Measurements from ENCODE around the gene GLCCI1. TPM values are rescaled to one million over a fixed set of nuclear protein-coding genes. Genes with fewer than 3 reads are reported as not detected.

Gene GLCCI1
- total and polyA plus RNA-seq, 2 of the 13 experiments (the other 11 are each of a cell fraction or from before 2014, with no cell fraction given), result 1.3 to 1.7 TPM

DNA sequence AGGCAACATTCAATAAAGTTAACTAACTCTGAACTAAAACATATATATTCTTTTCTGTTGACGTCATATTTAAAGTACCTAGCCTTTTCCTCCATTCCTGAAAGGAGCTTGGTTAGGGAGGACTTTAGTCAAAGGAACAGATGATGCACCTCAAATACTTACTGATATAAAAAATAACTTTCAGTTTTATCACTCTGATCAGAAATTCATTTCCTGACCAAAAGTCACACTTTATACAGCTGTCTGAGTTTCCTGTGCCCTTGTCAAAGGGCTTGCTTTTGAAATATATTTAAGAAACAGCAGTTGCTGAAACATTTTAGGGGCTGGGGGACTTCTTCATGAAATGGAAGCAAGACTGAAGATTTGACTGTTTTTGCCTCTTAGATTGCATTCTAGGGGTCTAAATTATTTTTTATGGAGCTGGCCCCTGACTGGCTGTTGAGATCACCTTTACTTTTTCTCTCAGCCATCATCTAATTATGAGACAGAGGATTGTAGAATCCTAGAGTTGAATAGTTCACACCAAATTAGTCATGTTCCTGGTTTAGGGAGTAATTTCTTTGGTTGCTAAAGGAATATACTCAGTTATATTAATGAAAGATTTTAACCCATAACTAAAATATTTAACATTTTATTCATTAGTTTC is 46.6 kb downstream of the GLCCI1 start:
- H3K79me2 ChIP-seq (ENCODE audit: insufficient read depth, low read length), result no peaks in the 10 kb centered on the region
- BruUV-seq (replicated peaks), result no TSS peak
- no peak overlapping the region for H3K9ac ChIP-seq (ENCODE audit: insufficient read depth, low read depth, low read length)
- no peak for TF ChIP-seq ZFY (CRISPR knock-in tag; IDR thresholded peaks at IDR 0.05)
- no peak for TF ChIP-seq PRDM4 (CRISPR knock-in tag; IDR thresholded peaks at IDR 0.05; ENCODE audit: borderline replicate concordance)
- no peak for TF ChIP-seq TMF1 (CRISPR knock-in tag; IDR thresholded peaks at IDR 0.05; ENCODE audit: low read depth)
- no peak for TF ChIP-seq ZNF800 (CRISPR knock-in tag; IDR thresholded peaks at IDR 0.05)
- TF ChIP-seq IRF2 (CRISPR knock-in tag; IDR thresholded peaks at IDR 0.05), result no peak
- no peak for TF ChIP-seq ATF2 (CRISPR knock-in tag; IDR thresholded peaks at IDR 0.05)
- TF ChIP-seq ZNF281 (CRISPR knock-in tag; IDR thresholded peaks at IDR 0.05; ENCODE audit: borderline replicate concordance), result no peak
- TF ChIP-seq MLLT10 (CRISPR knock-in tag; IDR thresholded peaks at IDR 0.05), result no peak
- no peak for TF ChIP-seq CEBPB (IDR thresholded peaks at IDR 0.05; ENCODE audit: borderline replicate concordance, low read depth, low read length)
- TF ChIP-seq ZNF317 (CRISPR knock-in tag; IDR thresholded peaks at IDR 0.05), result no peak
- TF ChIP-seq KLF16 (CRISPR knock-in tag; IDR thresholded peaks at IDR 0.05), result no peak
- no peak for TF ChIP-seq ZNF775 (CRISPR knock-in tag; IDR thresholded peaks at IDR 0.05; ENCODE audit: borderline replicate concordance)
- in situ Hi-C loops (cut with HindIII; ENCODE audit: extremely low pct_ligation_motif_present, low pct_unique_long_range_greater_than_20kb), result no loop called here
- no peaks in the 10 kb centered on the region for H3K27me3 ChIP-seq (ENCODE audit: control insufficient read depth in 1 of 2, insufficient read depth in 2 of 2, low read length in 2 of 2)
- DNase-seq (ENCODE audit: low spot score), result no peak
- intact Hi-C loops (cut with micrococcal nuclease; ENCODE audit: unreplicated experiment), result no loop called here
- ChIA-PET POLR2A (no interaction called here), CTCF (ENCODE audit: low intra/inter-chr PET ratio, low total read pairs) (no interaction called here)
- no peaks in the 10 kb centered on the region for H4K20me1 ChIP-seq (ENCODE audit: insufficient read depth, low read length)
- no peaks in the 10 kb centered on the region for H3K9me3 ChIP-seq (ENCODE audit: low read length)
- no peak overlapping the region for H2AFZ ChIP-seq (ENCODE audit: low read length)
- no peak overlapping the region for H3K27ac ChIP-seq (ENCODE audit: extremely low read length, insufficient read depth, low read length)
- no peaks in the 10 kb centered on the region for H3K4me1 ChIP-seq (ENCODE audit: insufficient read depth, low read length)
- FAIRE-seq, result no peak
- WGBS (ENCODE audit: low lambda C conversion rate), result 98% methylated on average over 1 of the region's 1 CpG
- H3K36me3 ChIP-seq (replicated peaks in 1 of 2; ENCODE audit: control insufficient read depth in 1 of 2, insufficient read depth in 2 of 2, low read length in 2 of 2), result no peaks in the 10 kb centered on the region
- no peak for ATAC-seq
- no peak overlapping the region for H3K4me3 ChIP-seq (replicated peaks in 1 of 3; ENCODE audit: insufficient read depth in 1 of 3, low read depth in 2 of 3, low read length in 3 of 3)
- H3K4me2 ChIP-seq (ENCODE audit: low read depth, low read length), result no peak overlapping the region
